Fibroblast of gingiva (primary cell): ENCODE data around the gene SP2.

ENCODE experiments used
- DNase-seq: peaks from one replicate; pipeline ENCODE4 v3.0.0-alpha.2; 2011; ENCODE audit warnings: low read depth

SP2 gene

DNA sequence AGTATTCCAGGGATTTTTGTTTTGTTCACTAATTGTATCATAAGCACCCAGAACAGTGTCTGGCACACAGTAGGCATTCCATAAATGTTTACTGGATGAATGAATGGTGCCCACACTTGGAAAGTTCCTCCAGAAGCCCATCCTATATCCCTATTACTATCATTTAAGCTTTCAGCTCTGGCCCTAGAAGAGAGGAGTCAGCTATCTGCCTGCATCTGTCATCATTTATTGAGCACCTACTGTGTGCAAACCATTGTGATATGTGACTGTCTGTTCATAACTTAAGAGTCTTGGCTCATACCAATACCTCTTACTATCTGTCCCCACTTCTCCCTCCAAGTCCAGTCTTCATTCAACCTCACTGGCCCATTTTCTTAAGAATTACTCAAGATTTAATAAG lies 25.0 kb upstream of the SP2 start:
- DNase-seq, result no peak

DNA sequence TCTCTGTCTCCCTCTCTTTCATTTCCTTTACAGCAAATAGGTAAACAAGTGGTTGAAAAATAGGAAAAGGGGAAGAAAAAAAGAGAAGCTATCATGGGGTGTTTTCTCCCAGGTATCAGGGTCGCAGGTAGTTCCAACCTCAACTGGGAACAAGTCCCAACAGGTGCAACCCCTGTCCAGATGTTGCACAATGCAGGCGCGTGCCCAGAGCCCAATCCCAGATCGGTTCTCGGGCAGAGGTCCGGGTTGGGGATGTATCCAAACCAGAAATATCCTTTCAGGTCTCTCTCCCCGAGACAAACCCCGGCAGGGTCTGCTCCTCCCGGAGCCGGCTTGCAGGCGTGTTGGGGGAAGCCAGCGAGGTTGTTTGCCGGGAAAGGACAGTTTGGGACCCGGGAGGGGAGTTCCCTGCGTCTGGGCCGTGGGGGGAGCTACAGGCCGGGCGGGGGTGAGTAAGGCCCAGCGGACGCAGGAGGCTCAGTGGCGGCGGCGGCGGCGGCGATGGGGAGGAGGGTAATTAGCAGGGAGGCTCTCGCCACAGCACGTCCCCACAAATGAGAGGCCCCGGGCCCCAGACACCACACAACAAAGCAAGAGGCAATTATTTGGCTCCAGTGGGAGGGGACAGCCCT lies 23.9 kb upstream of the SP2 start:
- DNase-seq, result no peak

DNA sequence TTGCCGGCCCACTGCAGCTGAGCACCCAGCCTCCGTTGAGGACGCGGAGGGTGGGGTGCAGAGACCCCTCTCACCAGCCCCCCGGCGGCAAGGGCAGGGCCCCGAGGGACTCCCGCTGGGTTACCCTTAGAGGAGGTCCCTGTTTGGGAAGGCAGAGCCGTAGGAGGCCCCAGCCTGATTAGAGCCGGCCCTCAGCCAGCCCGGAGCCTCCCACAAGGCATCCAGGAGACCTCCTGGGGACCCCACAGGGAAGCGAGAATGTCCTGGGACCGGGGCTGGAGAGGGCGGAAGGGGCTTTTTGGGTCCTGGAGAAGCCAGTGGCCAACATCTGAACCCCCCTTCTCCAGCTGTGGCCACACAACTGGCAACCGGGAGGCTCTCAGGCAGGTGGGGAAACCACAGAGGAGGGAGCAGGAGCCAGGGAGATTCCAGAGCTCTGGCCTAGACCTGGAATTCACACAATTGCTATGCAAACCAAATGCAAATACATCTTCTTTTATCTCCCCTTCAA lies 23.3 kb upstream of the SP2 start:
- DNase-seq, result no peak

DNA sequence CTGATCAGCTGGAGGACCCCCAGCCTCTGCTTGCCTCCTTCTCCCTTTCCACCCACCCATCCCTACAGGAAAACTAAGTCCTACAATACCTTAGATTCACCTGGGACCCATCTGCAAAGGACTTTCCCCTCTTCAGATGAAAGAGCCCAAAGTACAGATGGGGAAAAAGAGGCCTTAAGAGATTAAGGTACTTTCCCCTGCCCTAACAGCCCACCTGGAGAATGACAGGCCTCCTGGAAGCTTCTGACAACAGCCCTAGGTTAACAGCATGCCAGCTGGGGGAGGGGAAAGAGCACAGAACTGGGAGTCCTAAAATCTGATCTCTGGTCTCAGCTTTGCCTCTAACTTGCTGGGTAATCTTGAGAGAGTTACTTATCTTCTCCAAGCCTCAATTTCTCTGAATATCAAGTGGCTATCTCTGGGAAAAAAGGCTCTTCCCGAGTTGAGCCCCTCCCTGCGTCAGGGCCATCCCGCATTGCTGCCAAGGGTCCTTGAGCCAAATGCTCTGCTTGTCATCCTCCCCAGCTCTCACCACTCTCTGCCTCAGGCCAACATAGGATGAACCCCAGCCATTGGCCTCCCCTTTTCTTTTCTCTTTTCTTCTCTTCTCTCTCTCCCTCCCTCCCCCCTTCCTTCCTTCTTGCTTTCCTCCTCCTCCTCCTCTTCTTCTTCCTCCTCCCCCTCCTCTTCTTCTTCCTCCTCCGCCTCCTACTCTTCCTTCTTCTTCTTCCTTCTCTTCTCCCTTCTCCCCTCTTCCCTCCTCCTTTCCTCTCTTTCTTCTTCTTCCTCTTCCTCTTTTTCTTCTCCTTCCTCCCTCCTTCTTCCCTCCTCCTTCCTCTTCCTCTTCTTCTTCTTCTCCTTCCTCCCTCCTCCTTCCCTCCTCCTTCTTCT lies 22.6 kb upstream of the SP2 start:
- no peak for DNase-seq

GRCh38 chr17:47875011-47875985 lies 20.7 kb upstream of the SP2 start:
- DNase-seq, result no peak

DNA sequence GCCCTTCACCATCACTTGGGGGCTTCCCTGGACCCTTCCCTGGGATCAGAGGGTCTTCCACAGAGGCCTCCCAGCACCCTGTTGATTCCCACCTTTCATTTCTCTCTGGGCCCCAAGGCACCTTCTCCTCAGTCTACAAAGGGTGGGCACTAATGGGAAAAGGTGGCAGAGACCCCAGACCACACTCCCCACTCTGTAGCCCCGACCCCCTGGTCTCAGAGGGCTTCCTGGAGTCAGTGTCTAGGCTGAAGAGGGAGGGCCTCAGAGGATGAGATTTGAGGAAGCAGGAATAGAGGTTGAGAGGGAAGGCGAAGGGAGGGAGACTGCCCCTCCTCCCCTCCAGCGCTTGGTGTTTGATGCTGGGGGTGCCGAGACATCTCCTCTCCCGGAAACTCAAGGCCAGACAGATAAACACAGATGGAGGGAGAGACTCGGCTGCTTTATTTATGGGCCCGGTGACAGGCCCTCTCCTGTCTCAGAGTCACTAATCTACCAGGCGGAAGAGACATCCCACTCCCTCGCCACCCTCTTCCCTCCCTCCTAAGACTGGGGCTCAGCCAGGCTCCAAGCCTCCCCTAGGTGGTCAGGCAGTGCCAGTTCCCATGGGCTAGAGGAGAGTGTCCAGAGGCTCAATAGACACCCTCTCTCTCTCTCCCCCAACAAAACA lies 18.5 kb upstream of the SP2 start:
- DNase-seq, result no peak

- DNase-seq, result no peak
Measured at GRCh38 chr17:47878203-47879027, 17.6 kb upstream of the SP2 start.

DNA sequence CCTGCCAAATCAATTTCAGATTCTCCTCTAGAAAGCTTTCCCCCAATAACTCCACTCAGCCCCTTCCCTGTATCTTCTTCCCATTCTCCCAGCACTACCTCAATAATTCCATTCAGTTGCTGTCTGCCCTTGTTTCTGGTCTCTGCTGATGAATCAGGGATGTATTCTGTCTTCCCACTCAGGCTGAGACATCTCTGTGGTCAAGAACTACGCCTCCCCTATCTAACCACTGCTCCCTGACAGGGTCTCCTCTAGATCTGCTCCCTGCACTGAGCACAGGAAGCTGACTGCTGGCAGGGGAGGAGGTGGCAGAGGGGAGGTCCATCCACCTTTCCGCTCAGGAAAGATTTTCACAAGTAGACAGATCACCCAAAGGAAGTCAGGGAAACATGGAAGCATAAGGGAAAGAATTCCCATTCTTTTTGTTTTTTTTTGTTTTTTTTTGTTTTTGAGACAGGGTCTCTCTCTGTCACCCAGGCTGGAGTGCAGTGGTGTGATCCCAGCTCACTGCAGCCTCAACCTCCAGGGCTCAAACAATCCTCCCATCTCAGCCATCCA lies 16.9 kb upstream of the SP2 start:
- no peak for DNase-seq

- no peak for DNase-seq
Measured at GRCh38 chr17:47879776-47880454, 16.1 kb upstream of the SP2 start.

DNA sequence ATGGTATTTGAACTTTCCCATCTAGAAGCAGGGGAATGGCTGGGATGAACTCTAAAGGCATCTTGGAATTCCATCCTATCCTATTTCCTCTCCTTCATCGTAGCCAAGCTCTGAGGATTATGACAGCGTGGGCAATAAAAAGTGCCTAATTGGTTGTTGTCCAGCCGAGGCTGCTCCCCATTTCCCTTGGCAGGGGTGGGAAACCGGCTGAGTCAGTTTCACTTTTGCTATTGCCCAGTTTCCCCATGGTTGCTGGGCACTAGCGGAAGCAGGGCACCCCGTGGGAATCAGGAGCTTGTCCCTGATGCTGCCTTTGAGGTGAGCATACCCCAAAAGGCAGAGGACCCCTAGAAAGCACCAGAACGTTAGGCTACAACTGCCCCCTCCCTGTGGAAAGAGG lies 13.8 kb upstream of the SP2 start:
- peak; percentile 57 for DNase-seq

- DNase-seq, result no peak
Measured at GRCh38 chr17:47882695-47883588, 13.1 kb upstream of the SP2 start.

DNA sequence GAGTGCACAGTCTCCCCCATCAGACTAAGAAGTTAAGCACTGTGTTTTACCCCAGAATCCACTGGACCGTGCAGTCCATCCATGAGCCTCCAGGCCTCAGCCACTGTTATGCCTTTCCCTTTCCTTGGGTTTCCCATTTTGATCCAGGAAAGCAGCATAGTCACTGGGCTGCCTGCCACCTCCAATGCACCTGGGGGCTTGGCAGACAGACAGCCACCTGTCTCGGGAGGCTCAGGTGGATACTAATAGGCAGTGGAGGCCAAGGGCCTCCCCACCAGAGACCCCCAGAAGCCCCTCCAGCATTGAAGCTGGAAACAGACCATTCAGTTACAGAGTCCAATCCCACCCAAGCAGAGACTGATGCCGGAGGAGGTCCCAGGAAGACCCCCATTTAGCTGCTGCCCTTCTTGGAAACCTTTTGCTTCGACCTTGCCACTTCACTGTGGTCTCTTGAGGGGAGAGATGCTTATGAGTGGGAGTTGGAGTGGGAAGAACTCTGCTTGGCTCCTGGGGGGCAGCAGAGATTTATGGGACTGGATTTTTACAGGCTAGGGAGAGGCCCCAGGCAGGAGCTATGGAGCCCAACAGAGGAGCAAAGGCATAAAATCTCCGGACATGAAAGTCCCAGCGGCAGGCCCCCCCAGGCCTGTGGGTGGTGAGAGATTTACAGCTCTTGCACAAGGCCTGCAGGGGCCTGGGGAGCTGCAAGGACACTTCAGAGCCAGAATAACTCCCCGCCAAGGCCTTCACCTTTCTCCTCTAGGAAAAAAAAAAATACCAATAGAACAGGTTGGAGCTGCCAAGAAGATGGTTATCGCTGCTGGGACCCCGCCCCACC lies 12.2 kb upstream of the SP2 start:
- no peak for DNase-seq

- no peak for DNase-seq
Measured at GRCh38 chr17:47884427-47884740, 11.7 kb upstream of the SP2 start.

DNA sequence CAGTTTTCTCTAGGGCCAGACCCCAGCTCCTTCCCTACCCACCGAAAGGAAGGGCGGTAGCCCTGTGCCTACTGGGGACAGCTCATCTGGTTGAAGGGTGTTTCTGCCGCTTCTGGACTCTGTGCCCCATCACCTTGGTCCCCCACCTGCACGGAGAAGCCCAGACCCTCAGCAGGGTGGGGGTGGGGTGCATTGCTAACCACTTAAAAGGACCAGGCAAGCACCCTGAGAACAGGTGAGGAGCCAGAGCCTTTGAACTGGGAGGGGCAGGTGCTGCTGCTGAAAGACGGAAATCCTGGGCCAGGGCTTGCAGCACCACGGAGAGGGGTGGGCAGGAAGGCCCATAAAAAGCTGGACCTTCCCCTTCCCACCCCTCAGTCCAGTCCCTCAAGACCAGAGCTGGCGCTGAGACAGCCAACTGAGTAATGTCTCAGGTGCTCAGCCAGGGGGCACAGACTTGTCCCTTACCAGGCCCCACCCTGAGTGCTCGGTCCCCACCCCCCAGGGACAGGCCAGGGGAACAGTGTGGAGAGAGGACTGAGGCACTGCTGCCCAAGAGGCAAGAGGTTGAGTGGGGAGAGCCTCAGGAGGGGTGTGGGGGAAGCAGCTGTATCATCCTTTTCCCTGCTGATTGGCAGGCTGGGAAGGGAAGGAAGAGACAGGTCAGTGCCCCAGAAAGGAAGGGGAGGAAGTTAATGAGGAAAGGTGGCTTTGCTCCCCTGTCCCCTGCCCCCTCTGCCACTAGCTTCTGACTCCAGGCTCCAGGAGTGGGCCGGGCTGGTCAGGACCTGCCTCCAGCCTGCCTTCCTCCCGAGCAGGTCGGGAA lies 10.9 kb upstream of the SP2 start:
- DNase-seq, result no peak

- DNase-seq, result no peak
Measured at GRCh38 chr17:47888293-47888692, 7.7 kb upstream of the SP2 start.

- DNase-seq, result peak; percentile 64
Measured at GRCh38 chr17:47889734-47890529, 6.1 kb upstream of the SP2 start.
